Spleen (tissue), 7 donors: ENCODE data around the gene SLC6A7.

ENCODE experiments used
- POLR2AphosphoS5 ChIP-seq, 3 donors: sonication (generic); formaldehyde crosslinking; IDR thresholded peaks; one replicate each; pipeline ENCODE4 v1.5.1; 2017; ENCODE audit warnings: antibody characterized with exemption in 3 of 3
- TF ChIP-seq, protein P1 (sequence below), 11 experiments: fragments of 200-600 bp in 7 of 11; fragments of 450-650 bp in 4 of 11; sonication (generic) in 4 of 11; IDR thresholded peaks in 8 of 11; conservative IDR thresholded peaks in 3 of 11; 1 replicate in 7 of 11; 2 replicates in 4 of 11; pipeline versions ENCODE4 v1.4.0 to v1.8.0; 2016 to 2021; ENCODE audit warnings: antibody characterized with exemption in 11 of 11, inconsistent platforms in 4 of 11, mild to moderate bottlenecking in 1 of 11
- donor health status: DM: no; HTN: no; CAD: no; lungs with moderate emphysema.
- donor health status: DM: no; HTN: no; CAD: no.
- donor health status: DM: no; HTN: no; CAD: no.

DNA sequence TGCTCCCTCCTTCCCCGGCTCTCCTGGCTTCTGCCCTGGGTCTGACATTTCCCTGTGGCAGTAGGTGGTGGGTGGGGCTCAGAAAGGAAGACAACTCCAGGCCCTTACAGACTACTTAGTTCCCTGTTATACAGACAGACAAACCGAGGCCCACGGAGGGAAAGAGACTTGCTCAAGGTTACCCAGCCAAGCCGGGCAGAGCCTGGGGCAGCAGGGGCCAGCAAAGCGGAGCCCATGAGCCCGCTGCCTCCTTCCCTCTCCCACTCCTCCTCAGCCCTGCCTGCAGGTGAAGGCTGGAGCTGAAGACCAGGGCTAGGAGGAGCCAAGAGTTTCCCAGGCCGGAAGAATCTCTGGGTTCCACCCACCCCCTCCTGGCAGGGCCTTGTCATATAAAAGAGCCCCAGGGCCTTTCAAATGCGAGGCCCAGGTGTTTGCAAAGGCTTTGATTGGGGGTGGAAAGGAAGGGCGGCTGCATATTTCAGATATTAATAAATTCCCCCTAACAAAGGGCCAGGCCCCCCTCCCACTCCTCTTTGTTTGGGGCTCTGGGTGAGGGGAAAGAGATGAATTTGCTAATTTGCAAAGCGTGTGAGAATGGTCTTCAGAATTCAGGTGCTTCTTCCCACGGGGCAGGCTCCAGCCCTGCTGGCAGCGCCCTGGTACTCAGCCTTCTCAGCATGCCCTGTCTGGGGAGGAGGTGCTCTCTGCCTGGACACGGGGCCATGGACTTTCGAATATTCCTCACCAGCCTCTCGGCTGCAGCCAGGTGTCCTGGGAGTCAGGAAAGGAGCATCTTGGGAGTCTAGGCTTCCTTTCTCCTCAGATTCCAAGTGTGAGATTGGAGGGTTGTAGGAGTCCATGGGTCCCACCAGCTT lies 21.5 kb downstream of the SLC6A7 start:
- TF ChIP-seq, protein P1, sequence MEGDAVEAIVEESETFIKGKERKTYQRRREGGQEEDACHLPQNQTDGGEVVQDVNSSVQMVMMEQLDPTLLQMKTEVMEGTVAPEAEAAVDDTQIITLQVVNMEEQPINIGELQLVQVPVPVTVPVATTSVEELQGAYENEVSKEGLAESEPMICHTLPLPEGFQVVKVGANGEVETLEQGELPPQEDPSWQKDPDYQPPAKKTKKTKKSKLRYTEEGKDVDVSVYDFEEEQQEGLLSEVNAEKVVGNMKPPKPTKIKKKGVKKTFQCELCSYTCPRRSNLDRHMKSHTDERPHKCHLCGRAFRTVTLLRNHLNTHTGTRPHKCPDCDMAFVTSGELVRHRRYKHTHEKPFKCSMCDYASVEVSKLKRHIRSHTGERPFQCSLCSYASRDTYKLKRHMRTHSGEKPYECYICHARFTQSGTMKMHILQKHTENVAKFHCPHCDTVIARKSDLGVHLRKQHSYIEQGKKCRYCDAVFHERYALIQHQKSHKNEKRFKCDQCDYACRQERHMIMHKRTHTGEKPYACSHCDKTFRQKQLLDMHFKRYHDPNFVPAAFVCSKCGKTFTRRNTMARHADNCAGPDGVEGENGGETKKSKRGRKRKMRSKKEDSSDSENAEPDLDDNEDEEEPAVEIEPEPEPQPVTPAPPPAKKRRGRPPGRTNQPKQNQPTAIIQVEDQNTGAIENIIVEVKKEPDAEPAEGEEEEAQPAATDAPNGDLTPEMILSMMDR (IDR thresholded peaks at IDR 0.05 in 8 of 11, conservative IDR thresholded peaks at IDR 0.05 in 3 of 11), result no peak
- TF ChIP-seq POLR2AphosphoS5 (IDR thresholded peaks at IDR 0.05), result no peak
